Kidney (tissue), 14 donors: ENCODE data around the gene NEGR1. TPM values are rescaled to one million over a fixed set of nuclear protein-coding genes. Genes with fewer than 3 reads are reported as not detected.

ENCODE experiments used
- DNase-seq, 5 donors: peaks; one replicate each; pipeline ENCODE4 v3.0.0-alpha.2; 2013 to 2020
- FAIRE-seq: peaks from 2 replicates; lab custom pipeline; 2012; peaks lifted over from hg19 to GRCh38; lab: Jason Lieb, UNC
- H3K27ac ChIP-seq, 2 donors: one replicate each; pipeline ENCODE4 v1.7.0; 2013; ENCODE audit warnings: low read depth in 2 of 2, low read length in 2 of 2, inconsistent platforms in 1 of 2
- H3K27me3 ChIP-seq: one replicate; pipeline ENCODE4 v1.7.1; 2013; ENCODE audit warnings: low read length, inconsistent platforms; ENCODE audit not compliant: control insufficient read depth, insufficient read depth
- H3K36me3 ChIP-seq, 3 donors: one replicate each; pipeline versions ENCODE4 v1.7.0 to v1.7.1; 2013; ENCODE audit warnings: low read length in 3 of 3, control low read depth in 1 of 3, inconsistent platforms in 1 of 3; ENCODE audit not compliant: insufficient read depth in 3 of 3, control insufficient read depth in 2 of 3
- H3K4me1 ChIP-seq, 3 donors: one replicate each; pipeline versions ENCODE4 v1.7.0 to v1.7.1; 2013; ENCODE audit warnings: low read length in 3 of 3, inconsistent platforms in 1 of 3, low read depth in 1 of 3; ENCODE audit not compliant: control insufficient read depth in 2 of 3, insufficient read depth in 2 of 3
- H3K4me3 ChIP-seq, 3 donors: one replicate each; pipeline versions ENCODE4 v1.7.0 to v1.8.1; 2013; ENCODE audit warnings: low read length in 3 of 3, control low read depth in 1 of 3, inconsistent platforms in 1 of 3
- H3K9ac ChIP-seq, 3 donors: one replicate each; pipeline versions ENCODE4 v1.7.0 to v1.7.1; 2013; ENCODE audit warnings: low read length in 3 of 3, control low read depth in 1 of 3, inconsistent platforms in 1 of 3
- H3K9me3 ChIP-seq, 3 donors: one replicate each; pipeline versions ENCODE4 v1.7.0 to v1.7.1; 2013; ENCODE audit warnings: low read length in 3 of 3, control low read depth in 1 of 3, inconsistent platforms in 1 of 3; ENCODE audit not compliant: control insufficient read depth in 2 of 3, insufficient read depth in 1 of 3
- intact Hi-C: fragments of 100-400 bp; cut with DNase I; formaldehyde crosslinking; loops from one replicate; pipeline ENCODE4 v1.11.1; 2022
- polyA plus RNA-seq: library from polyadenylated mRNA; stranded (reverse); fragments of 350-450 nt; fragmentation: Illumina TruSeq; extraction: RNeasy Lipid Tissue Mini Kit (QIAGEN cat#74804); gene quantifications from one replicate; pipeline ENCODE4 v1.2.3, GENCODE V29; 2014; ENCODE audit warnings: low read depth, low replicate concordance; ENCODE audit not compliant: insufficient read depth
- total RNA-seq: library from RNA; stranded (reverse); fragmentation: NEBNext Ultra II Directional; extraction: Animal tissue kit (Norgen Biotek cat#: 25700); gene quantifications from one replicate; pipeline ENCODE4 v1.2.1, GENCODE V29; 2021
- TF ChIP-seq, protein P1 (sequence below): IDR thresholded peaks from 3 replicates; pipeline ENCODE4 v1.5.1; 2012; ENCODE audit warnings: mild to moderate bottlenecking, moderate library complexity, borderline replicate concordance; ENCODE audit not compliant: insufficient read depth; ENCODE audit errors: extremely low read depth
- donor health status: control.
- donor health status: control.
- donor health status: control.
- donor health status: control.
- donor health status: control.
- donor health status: DM: yes; HTN: yes; CAD: no.
- donor health status: Normal renal cell carcinoma (clear cell type).

Gene NEGR1
- total and polyA plus RNA-seq, 2 donors from 2014 or later = 3.0 to 10.2 TPM

DNA sequence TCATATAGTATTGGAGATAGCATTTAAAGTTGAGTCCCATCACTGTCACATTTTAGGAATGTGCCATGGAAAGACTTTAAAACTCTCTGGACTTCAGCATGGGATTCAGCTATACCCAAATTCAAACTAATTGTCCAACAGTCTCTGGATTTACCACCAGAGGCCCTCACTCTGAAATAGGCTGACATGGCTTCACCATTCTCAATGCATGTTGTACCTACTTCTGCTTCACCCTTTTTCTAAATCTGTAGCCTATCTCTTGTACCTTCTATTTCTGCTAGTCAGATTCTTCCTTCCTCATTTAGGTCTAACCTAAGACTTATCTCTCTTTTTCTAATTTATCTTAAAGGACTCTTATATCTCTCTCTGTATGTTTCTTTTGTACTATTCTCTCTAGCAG lies 688.8 kb downstream of the NEGR1 start:
- Histone ChIP-seq H3K4me3 (no peak overlapping the region), H3K27me3 (no peaks in the 10 kb centered on the region), H3K27ac (no peak overlapping the region), H3K9me3 (no peaks in the 10 kb centered on the region), H3K4me1 (peaks cover 0 to 2% (median 0%) of the 10 kb centered on the region in 3 donors), H3K36me3 (no peaks in the 10 kb centered on the region), H3K9ac (no peak overlapping the region)
- TF ChIP-seq, protein P1, sequence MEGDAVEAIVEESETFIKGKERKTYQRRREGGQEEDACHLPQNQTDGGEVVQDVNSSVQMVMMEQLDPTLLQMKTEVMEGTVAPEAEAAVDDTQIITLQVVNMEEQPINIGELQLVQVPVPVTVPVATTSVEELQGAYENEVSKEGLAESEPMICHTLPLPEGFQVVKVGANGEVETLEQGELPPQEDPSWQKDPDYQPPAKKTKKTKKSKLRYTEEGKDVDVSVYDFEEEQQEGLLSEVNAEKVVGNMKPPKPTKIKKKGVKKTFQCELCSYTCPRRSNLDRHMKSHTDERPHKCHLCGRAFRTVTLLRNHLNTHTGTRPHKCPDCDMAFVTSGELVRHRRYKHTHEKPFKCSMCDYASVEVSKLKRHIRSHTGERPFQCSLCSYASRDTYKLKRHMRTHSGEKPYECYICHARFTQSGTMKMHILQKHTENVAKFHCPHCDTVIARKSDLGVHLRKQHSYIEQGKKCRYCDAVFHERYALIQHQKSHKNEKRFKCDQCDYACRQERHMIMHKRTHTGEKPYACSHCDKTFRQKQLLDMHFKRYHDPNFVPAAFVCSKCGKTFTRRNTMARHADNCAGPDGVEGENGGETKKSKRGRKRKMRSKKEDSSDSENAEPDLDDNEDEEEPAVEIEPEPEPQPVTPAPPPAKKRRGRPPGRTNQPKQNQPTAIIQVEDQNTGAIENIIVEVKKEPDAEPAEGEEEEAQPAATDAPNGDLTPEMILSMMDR = peak; percentile 22
- no peak for DNase-seq
- intact Hi-C loops = no loop called here
- no peak for FAIRE-seq

DNA sequence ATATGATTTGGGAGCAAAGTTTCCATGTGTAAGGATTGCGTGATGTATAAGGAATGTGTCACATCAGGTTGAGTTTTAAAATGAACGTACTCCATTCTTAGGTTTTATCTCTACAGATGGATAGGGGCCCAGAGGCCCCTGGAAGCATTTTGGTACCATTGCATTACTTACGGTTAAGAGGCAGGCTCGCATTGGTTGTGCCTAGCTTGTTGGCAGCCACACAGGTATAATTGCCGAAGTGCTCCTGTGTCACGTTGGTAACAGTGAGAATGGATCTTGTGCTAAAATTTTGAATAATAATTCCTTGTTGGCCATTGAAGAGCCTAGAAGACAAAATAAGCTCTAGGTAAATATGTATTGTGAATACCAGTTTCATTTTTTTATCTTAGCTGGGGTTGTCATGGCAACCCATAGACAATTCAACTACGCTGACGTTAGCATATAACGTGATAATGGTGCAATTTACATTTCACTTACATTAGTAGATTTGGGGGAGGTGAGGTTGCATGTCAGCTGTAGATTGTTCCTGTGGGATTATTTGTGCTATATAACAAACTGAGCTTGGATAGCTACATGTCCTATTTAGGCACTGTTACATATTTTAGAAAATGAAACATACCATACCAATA lies 689.6 kb downstream of the NEGR1 start:
- H3K27me3 ChIP-seq = no peaks in the 10 kb centered on the region
- peaks cover 0 to 3% (median 0%) of the 10 kb centered on the region in 3 donors for H3K4me1 ChIP-seq
- H3K4me3 ChIP-seq = no peak overlapping the region
- H3K9me3 ChIP-seq = no peaks in the 10 kb centered on the region
- no peaks in the 10 kb centered on the region for H3K36me3 ChIP-seq
- intact Hi-C loops = no loop called here
- TF ChIP-seq, protein P1 = no peak
- H3K9ac ChIP-seq = no peak overlapping the region
- no peak for DNase-seq
- no peak for FAIRE-seq
- no peak overlapping the region for H3K27ac ChIP-seq

DNA sequence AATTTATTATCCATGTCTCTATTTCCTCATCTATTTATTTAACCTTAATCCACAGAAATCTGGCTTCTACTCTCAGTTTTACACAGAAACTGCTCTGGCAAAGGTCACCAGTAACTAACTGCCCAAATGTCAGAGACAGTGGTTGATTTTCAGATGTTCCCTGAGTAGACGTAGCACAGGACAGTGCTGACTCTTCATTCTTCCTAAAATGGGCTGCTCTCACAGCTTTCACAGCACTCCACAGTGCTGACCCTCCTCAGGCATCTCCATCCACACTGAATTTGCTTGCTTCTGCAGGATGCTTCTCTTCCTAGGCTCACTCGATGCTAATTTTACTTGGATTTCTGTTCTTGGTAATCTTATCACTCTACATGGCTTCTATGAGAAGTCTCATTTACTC lies 693.3 kb downstream of the NEGR1 start:
- TF ChIP-seq, protein P1 = no peak
- Histone ChIP-seq H3K4me1 (peaks cover 0 to 3% (median 0%) of the 10 kb centered on the region in 3 donors), H3K27ac (no peak overlapping the region), H3K27me3 (no peaks in the 10 kb centered on the region), H3K4me3 (no peak overlapping the region), H3K36me3 (no peaks in the 10 kb centered on the region), H3K9ac (no peak overlapping the region), H3K9me3 (no peaks in the 10 kb centered on the region)
- no peak for FAIRE-seq
- DNase-seq = no peak
- intact Hi-C loops = no loop called here

DNA sequence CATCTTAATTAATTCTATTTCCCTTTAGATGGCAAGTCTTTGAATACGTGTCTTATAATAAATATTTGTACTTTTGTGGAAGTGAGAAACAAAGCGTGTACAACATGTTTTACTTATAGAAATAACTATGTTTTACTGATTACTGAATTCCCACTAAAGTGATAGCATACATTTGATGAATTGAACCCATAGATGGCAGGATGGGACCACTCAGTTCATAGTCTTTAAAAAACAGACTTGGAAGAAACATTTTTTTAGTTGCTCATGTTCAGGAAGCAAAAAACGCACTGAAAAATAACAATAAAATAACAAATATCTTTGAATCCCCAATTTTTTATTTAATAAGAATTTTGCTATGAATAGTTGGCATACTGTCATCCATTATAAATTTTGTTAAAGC lies 694.4 kb downstream of the NEGR1 start:
- H3K27me3 ChIP-seq = no peaks in the 10 kb centered on the region
- intact Hi-C loops = no loop called here
- peak; percentile 79 for FAIRE-seq
- no peak overlapping the region for H3K4me3 ChIP-seq
- no peaks in the 10 kb centered on the region for H3K36me3 ChIP-seq
- H3K9me3 ChIP-seq = no peaks in the 10 kb centered on the region
- H3K27ac ChIP-seq = no peak overlapping the region
- peaks cover 0 to 3% (median 0%) of the 10 kb centered on the region in 3 donors for H3K4me1 ChIP-seq
- peak in 3 of 5 donors; percentile 11 to 66 (median 41) for DNase-seq
- no peak overlapping the region for H3K9ac ChIP-seq
- TF ChIP-seq, protein P1 = peak; percentile 19
